Activated CD4-positive, alpha-beta T cell treated with anti-CD3 and anti-CD28 coated beads, Interleukin-2, Interleukin-4, amounts not matched to agents 100 ng/mL and 50 ng/mL, durations not matched to agents 16 hours and 8 hours (primary cell): Measurements from ENCODE around the gene ATXN1L.
A peak's percentile ranks its signal among the peaks of the same experiment; 100 is the strongest.
"Not testable (repeated sequence)": the region's sequence is repeated elsewhere in the genome, so short reads cannot be mapped to it uniquely, and the experiment has no call there.

Experiments
- DNase-seq: peaks from one replicate; pipeline ENCODE4 v3.0.0-alpha.2; 2020; ENCODE audit warnings: low spot score

Gene ATXN1L

GRCh38 chr16:71845639-71846430, at the start of gene ATXN1L:
ATXN1L (plus strand) TSS chr16:71845976; CDS start chr16:71849741, 3,765 bp downstream.
- peak; percentile 93 for DNase-seq

GRCh38 chr16:71796501-71797097, 49.2 kb upstream of the ATXN1L start:
- no peak for DNase-seq

- no peak for DNase-seq
Observed at GRCh38 chr16:71803305-71803690, 42.5 kb upstream of the ATXN1L start.

GRCh38 chr16:71807905-71808592, 37.7 kb upstream of the ATXN1L start:
- peak; percentile 22 for DNase-seq

- DNase-seq: peak; percentile 96
Observed at GRCh38 chr16:71808593-71809459, 37.0 kb upstream of the ATXN1L start, which contains the start of gene AP1G1. AP1G1 (minus strand) TSS chr16:71808834; CDS start chr16:71789479, 19,355 bp downstream.

GRCh38 chr16:71810155-71810530, 35.6 kb upstream of the ATXN1L start:
- not testable (repeated sequence) for DNase-seq

GRCh38 chr16:71811261-71811803, 34.4 kb upstream of the ATXN1L start:
- no peak for DNase-seq

GRCh38 chr16:71817155-71817500, 28.6 kb upstream of the ATXN1L start:
- not testable (repeated sequence) for DNase-seq

- no peak for DNase-seq
Observed at GRCh38 chr16:71826533-71827017, 19.2 kb upstream of the ATXN1L start.

- no peak for DNase-seq
Observed at GRCh38 chr16:71830359-71830758, 15.4 kb upstream of the ATXN1L start.

- DNase-seq: not testable (repeated sequence)
Observed at GRCh38 chr16:71831698-71832097, 14.1 kb upstream of the ATXN1L start.

GRCh38 chr16:71832112-71832511, 13.7 kb upstream of the ATXN1L start:
- not testable (repeated sequence) for DNase-seq

GRCh38 chr16:71834291-71834690, 11.5 kb upstream of the ATXN1L start:
- DNase-seq: no peak

GRCh38 chr16:71837150-71837549, 8.6 kb upstream of the ATXN1L start:
- DNase-seq: no peak

- no peak for DNase-seq
Observed at GRCh38 chr16:71840052-71840451, 5.7 kb upstream of the ATXN1L start.

GRCh38 chr16:71843572-71843971, 2.2 kb upstream of the ATXN1L start:
- DNase-seq: no peak

GRCh38 chr16:71846431-71846830, 655 bp downstream of the ATXN1L start:
- DNase-seq: no peak

GRCh38 chr16:71847096-71847495, 1.3 kb downstream of the ATXN1L start:
- no peak for DNase-seq

GRCh38 chr16:71848622-71849021, 2.8 kb downstream of the ATXN1L start:
- no peak for DNase-seq

- no peak for DNase-seq
Observed at GRCh38 chr16:71851746-71852145, 6.0 kb downstream of the ATXN1L start.

- no peak for DNase-seq
Observed at GRCh38 chr16:71852158-71852557, 6.4 kb downstream of the ATXN1L start.

- DNase-seq: no peak
Observed at GRCh38 chr16:71852561-71852960, 6.8 kb downstream of the ATXN1L start.
